Spleen (tissue), 11 donors: ENCODE results near the gene FABP3. TPM values are rescaled to one million over a fixed set of nuclear protein-coding genes. Genes with fewer than 3 reads are reported as not detected.

ENCODE experiments used
- DNase-seq: peaks from one replicate; pipeline ENCODE4 v3.0.0-alpha.2; 2020
- H3K27ac ChIP-seq, 8 donors: fragments of 200-600 bp; sonication (generic) in 7 of 8; 1 replicate in 4 of 8; 2 replicates in 4 of 8; pipeline versions ENCODE4 v1.5.0 to v1.8.0; 2016 to 2021; ENCODE audit warnings: inconsistent platforms in 4 of 8, mild to moderate bottlenecking in 4 of 8, moderate library complexity in 1 of 8
- H3K27me3 ChIP-seq, 7 donors: fragments of 200-600 bp; sonication (generic) in 6 of 7; replicated peaks in 1 of 7; 1 replicate in 4 of 7; 2 replicates in 3 of 7; pipeline versions ENCODE4 v1.5.0 to v1.8.0; 2016 to 2021; ENCODE audit warnings: inconsistent platforms in 3 of 7, mild to moderate bottlenecking in 1 of 7
- H3K36me3 ChIP-seq, 6 donors: fragments of 200-600 bp; sonication (generic) in 5 of 6; 1 replicate in 4 of 6; 2 replicates in 2 of 6; pipeline versions ENCODE4 v1.5.0 to v1.8.0; 2016 to 2021; ENCODE audit warnings: inconsistent platforms in 2 of 6
- H3K4me1 ChIP-seq, 6 donors: fragments of 200-600 bp; sonication (generic) in 5 of 6; 1 replicate in 3 of 6; 2 replicates in 3 of 6; pipeline versions ENCODE4 v1.5.0 to v1.8.0; 2016 to 2021; ENCODE audit warnings: inconsistent platforms in 3 of 6
- H3K4me3 ChIP-seq, 8 donors: fragments of 200-600 bp; sonication (generic) in 7 of 8; 1 replicate in 4 of 8; 2 replicates in 4 of 8; pipeline versions ENCODE4 v1.5.0 to v1.8.0; 2016 to 2021; ENCODE audit warnings: inconsistent platforms in 4 of 8, mild to moderate bottlenecking in 4 of 8, moderate library complexity in 2 of 8
- H3K9me3 ChIP-seq, 8 donors: fragments of 200-600 bp; sonication (generic) in 7 of 8; 1 replicate in 4 of 8; 2 replicates in 4 of 8; pipeline versions ENCODE4 v1.5.0 to v1.8.0; 2016 to 2021; ENCODE audit warnings: inconsistent platforms in 4 of 8
- CTCF ChIP-seq, 11 experiments: fragments of 200-600 bp in 7 of 11; fragments of 450-650 bp in 4 of 11; sonication (generic) in 4 of 11; IDR thresholded peaks in 8 of 11; conservative IDR thresholded peaks in 3 of 11; 1 replicate in 7 of 11; 2 replicates in 4 of 11; pipeline versions ENCODE4 v1.4.0 to v1.8.0; 2016 to 2021; ENCODE audit warnings: antibody characterized with exemption in 11 of 11, inconsistent platforms in 4 of 11, mild to moderate bottlenecking in 1 of 11
- POLR2A ChIP-seq, 3 donors: fragments of 450-650 bp; IDR thresholded peaks; one replicate each; pipeline ENCODE4 v1.5.1; 2017; ENCODE audit warnings: antibody characterized with exemption in 3 of 3, mild to moderate bottlenecking in 1 of 3
- POLR2AphosphoS5 ChIP-seq, 3 donors: sonication (generic); formaldehyde crosslinking; IDR thresholded peaks; one replicate each; pipeline ENCODE4 v1.5.1; 2017; ENCODE audit warnings: antibody characterized with exemption in 3 of 3
- WGBS, 5 donors: extraction: QIAGEN DNeasy Blood & Tissue Kit in 3 of 5; methylation state at CpG; one replicate each; pipeline versions ENCODE4 v1.1.5 to v1.1.7; 2013 to 2018; 5-methylcytosine and 5-hydroxymethylcytosine counted together
- intact Hi-C: fragments of 100-400 bp; cut with DNase I; formaldehyde crosslinking; loops from one replicate; pipeline ENCODE4 v1.15.0; 2023; ENCODE audit warnings: low total_unique reads
- polyA plus RNA-seq, 3 donors: library from polyadenylated mRNA; stranded (reverse); fragments of 200-250 nt; gene quantifications; one replicate each; pipeline ENCODE4 v1.2.1, GENCODE V29; 2013
- total RNA-seq, 7 donors: library from RNA; depleted of rRNA in 3 of 7; stranded (reverse); fragments of >200 nt in 3 of 7; fragmentation: NEBNext Ultra II Directional in 4 of 7; extraction: Animal tissue kit (Norgen Biotek cat#: 25700) in 4 of 7; gene quantifications; one replicate each; pipeline versions ENCODE4 v1.1.0 to v1.2.1, GENCODE V29; 2016 to 2021
- donor health status: healthy with polysubstance abuse.
- donor health status: DM: no; HTN: no; CAD: no; lungs with moderate emphysema.
- donor health status: DM: no; HTN: no; CAD: no.
- donor health status: Bipolar disorder and iron deficiency.
- donor health status: healthy.
- donor health status: DM: no; HTN: no; CAD: no.
- donor health status: DM: yes; HTN: yes; CAD: no.

FABP3 gene
- total and polyA plus RNA-seq, 10 donors = 4.1 to 57.1 (median 23.4) TPM

DNA sequence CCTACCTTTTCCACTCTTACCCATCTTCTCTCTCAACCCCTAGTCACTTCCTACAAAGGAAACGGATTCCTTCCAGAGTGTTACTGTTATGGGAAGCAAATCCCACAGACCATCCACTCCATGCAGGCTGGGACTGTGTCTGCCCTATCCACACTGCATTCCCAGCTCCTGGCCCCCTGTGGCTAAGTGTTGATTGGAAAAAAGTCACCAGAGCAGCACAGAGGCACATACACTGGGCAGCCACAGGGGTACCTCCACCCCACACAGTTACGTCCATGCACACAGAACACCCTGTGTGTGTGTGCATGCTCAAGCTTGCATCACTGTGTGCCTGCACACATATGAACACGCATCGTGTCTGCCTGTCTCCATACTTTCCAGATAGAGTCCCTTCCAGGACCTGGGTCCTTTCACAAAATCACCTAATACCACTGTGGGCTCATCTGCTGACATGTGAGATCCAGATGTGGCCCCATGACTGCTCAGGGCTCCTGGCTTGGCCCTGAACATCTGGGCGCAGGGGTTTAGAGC is 36.0 kb upstream of the FABP3 start:
- 84 to 90% (median 86%) methylated on average over 5 of the region's 5 CpGs for WGBS, 5 donors

DNA sequence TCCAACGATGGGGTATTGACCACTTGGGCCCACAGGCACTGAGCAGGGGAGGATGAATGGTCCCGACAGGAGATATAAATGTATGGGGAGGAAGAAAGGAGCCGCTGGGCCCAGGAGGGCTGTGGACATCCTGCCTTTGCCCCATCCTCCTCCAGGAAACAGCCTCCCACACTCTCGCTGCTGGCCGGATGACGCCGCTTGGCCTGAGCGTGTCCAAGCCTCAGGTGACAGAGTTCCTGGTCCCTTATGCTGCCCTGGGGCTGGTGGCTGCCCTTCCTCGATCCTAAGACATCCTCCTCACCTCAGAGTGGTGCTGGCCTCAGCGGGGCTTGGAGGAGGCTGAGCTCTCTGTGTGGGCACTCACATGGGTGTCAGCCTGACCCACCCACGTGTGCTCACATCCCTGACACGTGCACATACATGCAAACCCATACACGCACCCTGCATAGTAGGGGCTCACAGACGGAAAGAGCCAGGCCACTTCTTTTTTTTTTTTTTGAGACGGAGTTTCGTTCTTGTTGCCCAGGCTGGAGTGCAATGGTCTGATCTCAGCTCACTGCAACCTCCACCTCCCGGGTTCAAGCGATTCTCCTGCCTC is 34.3 kb upstream of the FABP3 start:
- intact Hi-C loops = no loop called here
- Histone ChIP-seq H3K27ac (no peak overlapping the region), H3K27me3 (peaks cover 0 to 34% (median 7%) of the 10 kb centered on the region in 7 donors), H3K4me1 (peaks cover 0 to under 1% (median 0%) of the 10 kb centered on the region in 6 donors), H3K4me3 (no peak overlapping the region), H3K9me3 (no peaks in the 10 kb centered on the region), H3K36me3 (no peaks in the 10 kb centered on the region)
- 60 to 87% (median 79%) methylated on average over 16 to 18 of the region's 18 CpGs for WGBS, 5 donors
- no peak for DNase-seq
- TF ChIP-seq POLR2A (IDR thresholded peaks at IDR 0.05) (no peak), POLR2AphosphoS5 (IDR thresholded peaks at IDR 0.05) (no peak), CTCF (IDR thresholded peaks at IDR 0.05 in 8 of 11, conservative IDR thresholded peaks at IDR 0.05 in 3 of 11) (no peak)

More for the DNA sequence above, 36.0 kb upstream of the FABP3 start:
- Histone ChIP-seq H3K4me3 (no peak overlapping the region), H3K36me3 (no peaks in the 10 kb centered on the region), H3K27me3 (peaks cover 0 to 52% (median 23%) of the 10 kb centered on the region in 7 donors), H3K4me1 (peaks cover 6 to 16% (median 12%) of the 10 kb centered on the region in 6 donors), H3K9me3 (no peaks in the 10 kb centered on the region), H3K27ac (no peak overlapping the region)
- TF ChIP-seq POLR2AphosphoS5 (IDR thresholded peaks at IDR 0.05) = no peak
- TF ChIP-seq POLR2A (IDR thresholded peaks at IDR 0.05) = no peak
- no peak for TF ChIP-seq CTCF (IDR thresholded peaks at IDR 0.05 in 8 of 11, conservative IDR thresholded peaks at IDR 0.05 in 3 of 11)
- DNase-seq = no peak
- intact Hi-C loops = no loop called here

DNA sequence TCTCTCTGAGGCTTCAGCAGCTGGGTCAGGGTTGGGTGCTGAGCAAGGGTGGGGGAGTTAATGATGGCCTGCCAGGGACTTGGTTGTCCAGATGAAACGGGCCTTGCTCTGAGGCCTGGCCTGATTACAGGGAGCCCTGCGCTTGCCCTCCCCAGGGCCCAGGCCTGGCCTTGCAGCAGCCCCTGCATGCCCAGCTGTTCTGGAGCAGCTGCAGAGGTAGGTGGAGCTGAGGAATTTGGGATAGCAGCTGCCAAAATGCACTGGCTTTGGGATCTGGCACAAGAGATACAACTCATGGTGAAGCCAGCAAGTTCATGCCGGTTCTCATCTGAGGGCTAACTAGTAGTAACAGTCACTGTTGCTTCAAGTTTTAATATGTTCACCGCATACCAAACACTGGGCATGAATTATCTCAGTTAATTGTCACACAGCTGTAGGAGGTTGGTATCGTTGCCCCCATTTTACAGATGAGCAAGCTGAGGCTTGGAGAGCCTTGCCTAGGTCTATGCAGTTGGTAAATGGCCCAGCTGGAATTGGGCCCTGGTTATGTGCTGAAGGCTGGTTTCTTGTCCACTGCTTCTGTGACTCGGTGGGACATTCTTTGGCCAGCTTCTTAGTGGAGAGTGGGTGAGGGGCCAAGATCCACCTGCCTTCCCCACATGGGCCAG is 32.8 kb upstream of the FABP3 start:
- Histone ChIP-seq H3K36me3 (no peaks in the 10 kb centered on the region), H3K27ac (no peak overlapping the region), H3K9me3 (no peaks in the 10 kb centered on the region), H3K4me3 (no peak overlapping the region), H3K27me3 (peaks cover 0 to 20% (median 2%) of the 10 kb centered on the region in 7 donors), H3K4me1 (peaks cover 0 to under 1% (median 0%) of the 10 kb centered on the region in 6 donors)
- intact Hi-C loops = no loop called here
- no peak for DNase-seq
- no peak for TF ChIP-seq CTCF (IDR thresholded peaks at IDR 0.05 in 8 of 11, conservative IDR thresholded peaks at IDR 0.05 in 3 of 11)
- no peak for TF ChIP-seq POLR2A (IDR thresholded peaks at IDR 0.05)
- no peak for TF ChIP-seq POLR2AphosphoS5 (IDR thresholded peaks at IDR 0.05)
- WGBS, 5 donors = 93 to 96% (median 94%) methylated on average over 4 to 6 of the region's 6 CpGs

- Histone ChIP-seq H3K4me3 (no peak overlapping the region), H3K36me3 (no peaks in the 10 kb centered on the region)
Observed at GRCh38 chr1:31401241-31401640, 28.4 kb upstream of the FABP3 start.

More at GRCh38 chr1:31401241-31401640, 28.4 kb upstream of the FABP3 start:
- WGBS, 5 donors = 29 to 56% (median 33%) methylated on average over 2 of the region's 2 CpGs
- Histone ChIP-seq H3K9me3 (no peaks in the 10 kb centered on the region), H3K27ac (no peak overlapping the region), H3K4me1 (peaks cover 0 to 13% (median 0%) of the 10 kb centered on the region in 6 donors), H3K27me3 (no peaks in the 10 kb centered on the region)
- intact Hi-C loops = no loop called here
- TF ChIP-seq POLR2AphosphoS5 (IDR thresholded peaks at IDR 0.05) (no peak), CTCF (IDR thresholded peaks at IDR 0.05 in 8 of 11, conservative IDR thresholded peaks at IDR 0.05 in 3 of 11) (no peak), POLR2A (IDR thresholded peaks at IDR 0.05) (no peak)
- no peak for DNase-seq
